Measurements from ENCODE around the gene FIP1L1.

DNA sequence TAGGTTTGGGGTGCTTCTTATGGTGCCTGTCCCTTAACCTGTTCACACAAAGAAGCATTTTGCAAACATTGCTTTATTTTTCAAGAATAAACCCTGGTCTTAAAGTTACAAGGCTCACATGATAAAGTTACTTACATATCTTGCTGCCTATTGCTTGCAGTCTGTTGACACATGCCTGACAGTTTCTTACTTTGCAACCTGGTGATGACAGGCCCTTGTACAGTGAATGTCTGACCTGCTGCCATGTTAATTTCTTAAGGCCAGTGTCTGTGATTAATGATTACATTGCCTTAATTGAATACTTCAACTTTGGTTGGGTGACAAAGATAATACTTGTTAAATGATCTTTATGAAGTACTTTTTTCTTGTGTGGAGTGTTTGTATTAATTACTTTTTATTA is 49.9 kb downstream of the FIP1L1 start:
- TF ChIP-seq, protein P1, sequence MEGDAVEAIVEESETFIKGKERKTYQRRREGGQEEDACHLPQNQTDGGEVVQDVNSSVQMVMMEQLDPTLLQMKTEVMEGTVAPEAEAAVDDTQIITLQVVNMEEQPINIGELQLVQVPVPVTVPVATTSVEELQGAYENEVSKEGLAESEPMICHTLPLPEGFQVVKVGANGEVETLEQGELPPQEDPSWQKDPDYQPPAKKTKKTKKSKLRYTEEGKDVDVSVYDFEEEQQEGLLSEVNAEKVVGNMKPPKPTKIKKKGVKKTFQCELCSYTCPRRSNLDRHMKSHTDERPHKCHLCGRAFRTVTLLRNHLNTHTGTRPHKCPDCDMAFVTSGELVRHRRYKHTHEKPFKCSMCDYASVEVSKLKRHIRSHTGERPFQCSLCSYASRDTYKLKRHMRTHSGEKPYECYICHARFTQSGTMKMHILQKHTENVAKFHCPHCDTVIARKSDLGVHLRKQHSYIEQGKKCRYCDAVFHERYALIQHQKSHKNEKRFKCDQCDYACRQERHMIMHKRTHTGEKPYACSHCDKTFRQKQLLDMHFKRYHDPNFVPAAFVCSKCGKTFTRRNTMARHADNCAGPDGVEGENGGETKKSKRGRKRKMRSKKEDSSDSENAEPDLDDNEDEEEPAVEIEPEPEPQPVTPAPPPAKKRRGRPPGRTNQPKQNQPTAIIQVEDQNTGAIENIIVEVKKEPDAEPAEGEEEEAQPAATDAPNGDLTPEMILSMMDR (IDR thresholded peaks at IDR 0.05), result no peak
- no peak for TF ChIP-seq EZH2 (IDR thresholded peaks at IDR 0.05; ENCODE audit: borderline replicate concordance, insufficient read depth, low read depth, low read length, poor library complexity, severe bottlenecking)

All from B cell (primary cell).